ENCODE measurements around the gene SFMBT2. TPM values are rescaled to one million over a fixed set of nuclear protein-coding genes. Genes with fewer than 3 reads are reported as not detected.

Gene SFMBT2
- total RNA-seq, 2 donors from 2014 or later, result 12.2 to 18.5 TPM

- H3K27me3 ChIP-seq (replicated peaks; ENCODE audit: insufficient read depth), result no peaks in the 10 kb centered on the region
- H3K4me1 ChIP-seq (replicated peaks), result no peaks in the 10 kb centered on the region
- TF ChIP-seq POLR2A (IDR thresholded peaks at IDR 0.05) (no peak), POLR2AphosphoS5 (IDR thresholded peaks at IDR 0.05) (no peak), CTCF (IDR thresholded peaks at IDR 0.05) (no peak)
- 94% methylated on average over 3 of the region's 3 CpGs for WGBS
- H3K27ac ChIP-seq, result no peak overlapping the region
- H3K36me3 ChIP-seq, result peaks cover 0 to 1% of the 10 kb centered on the region in 2 donors
- no peak for DNase-seq (ENCODE audit: low spot score)
- intact Hi-C loops (cut with DNase I), result no loop called here
- no peaks in the 10 kb centered on the region for H3K9me3 ChIP-seq
- no peak overlapping the region for H3K4me3 ChIP-seq
These were observed 48.4 kb downstream of the SFMBT2 start for GRCh38 chr10:7362471-7362870.

- Histone ChIP-seq H3K27ac (no peak overlapping the region), H3K4me3 (no peak overlapping the region), H3K36me3 (no peaks in the 10 kb centered on the region), H3K27me3 (replicated peaks; ENCODE audit: insufficient read depth) (no peaks in the 10 kb centered on the region), H3K9me3 (no peaks in the 10 kb centered on the region), H3K4me1 (replicated peaks) (no peaks in the 10 kb centered on the region)
- TF ChIP-seq CTCF (IDR thresholded peaks at IDR 0.05) (no peak), POLR2A (IDR thresholded peaks at IDR 0.05) (no peak)
- 82% methylated on average over 3 of the region's 3 CpGs for WGBS
- no peak for DNase-seq (ENCODE audit: low spot score)
- intact Hi-C loops (cut with DNase I), result no loop called here
These were observed 49.5 kb downstream of the SFMBT2 start for GRCh38 chr10:7361316-7361715.

- Histone ChIP-seq H3K4me1 (replicated peaks) (no peaks in the 10 kb centered on the region), H3K27ac (no peak overlapping the region), H3K9me3 (no peaks in the 10 kb centered on the region), H3K36me3 (no peaks in the 10 kb centered on the region), H3K4me3 (no peak overlapping the region), H3K27me3 (replicated peaks; ENCODE audit: insufficient read depth) (no peaks in the 10 kb centered on the region)
- intact Hi-C loops (cut with DNase I), result no loop called here
- TF ChIP-seq POLR2A (IDR thresholded peaks at IDR 0.05) (no peak), POLR2AphosphoS5 (IDR thresholded peaks at IDR 0.05) (no peak), CTCF (IDR thresholded peaks at IDR 0.05) (no peak)
- DNase-seq (ENCODE audit: low spot score), result no peak
- 91% methylated on average over 7 of the region's 7 CpGs for WGBS
These were observed 50.9 kb downstream of the SFMBT2 start for GRCh38 chr10:7359954-7360353.

- 83% methylated on average over 7 of the region's 7 CpGs for WGBS
- no peak overlapping the region for H3K27ac ChIP-seq
- no peak for DNase-seq (ENCODE audit: low spot score)
- intact Hi-C loops (cut with DNase I), result no loop called here
- no peaks in the 10 kb centered on the region for H3K36me3 ChIP-seq
- no peaks in the 10 kb centered on the region for H3K4me1 ChIP-seq (replicated peaks)
- H3K27me3 ChIP-seq (replicated peaks; ENCODE audit: insufficient read depth), result no peaks in the 10 kb centered on the region
- TF ChIP-seq CTCF (IDR thresholded peaks at IDR 0.05), result no peak
- no peak for TF ChIP-seq POLR2A (IDR thresholded peaks at IDR 0.05)
- no peaks in the 10 kb centered on the region for H3K9me3 ChIP-seq
- H3K4me3 ChIP-seq, result no peak overlapping the region
These were observed 51.5 kb downstream of the SFMBT2 start for GRCh38 chr10:7359356-7359755.

GRCh38 chr10:7357193-7357592 is 53.6 kb downstream of the SFMBT2 start:
- Histone ChIP-seq H3K36me3 (no peaks in the 10 kb centered on the region), H3K9me3 (no peaks in the 10 kb centered on the region), H3K27ac (no peak overlapping the region), H3K4me3 (no peak overlapping the region), H3K27me3 (replicated peaks; ENCODE audit: insufficient read depth) (no peaks in the 10 kb centered on the region), H3K4me1 (replicated peaks) (no peaks in the 10 kb centered on the region)
- intact Hi-C loops (cut with DNase I), result no loop called here
- no peak for TF ChIP-seq CTCF (IDR thresholded peaks at IDR 0.05)
- no peak for TF ChIP-seq POLR2AphosphoS5 (IDR thresholded peaks at IDR 0.05)
- no peak for TF ChIP-seq POLR2A (IDR thresholded peaks at IDR 0.05)
- WGBS, result 94% methylated on average over 6 of the region's 6 CpGs
- no peak for DNase-seq (ENCODE audit: low spot score)

Data from prostate gland (tissue), 2 donors.